ENCODE data around the gene TPO.
"Not testable (repeated sequence)": the region's sequence is repeated elsewhere in the genome, so short reads cannot be mapped to it uniquely, and the experiment has no call there.

Gene TPO

GRCh38 chr2:1413156-1413710 lies at the start of gene TPO:
Gene TPO (plus strand): TSS chr2:1413463. CDS start chr2:1414409, 946 bp downstream.
- no peak for DNase-seq

GRCh38 chr2:1366546-1367134 lies 46.6 kb upstream of the TPO start:
- peak in 1 of 2 donors; percentile 36 for DNase-seq

GRCh38 chr2:1367601-1368000 lies 45.7 kb upstream of the TPO start:
- DNase-seq, result no peak

- DNase-seq, result no peak
These were observed 43.4 kb upstream of the TPO start for GRCh38 chr2:1369905-1370304.

GRCh38 chr2:1370461-1370860 lies 42.8 kb upstream of the TPO start:
- no peak for DNase-seq

GRCh38 chr2:1371082-1371481 lies 42.2 kb upstream of the TPO start:
- no peak for DNase-seq

GRCh38 chr2:1373830-1374229 lies 39.4 kb upstream of the TPO start:
- no peak for DNase-seq

- no peak for DNase-seq
These were observed 39.0 kb upstream of the TPO start for GRCh38 chr2:1374287-1374686.

GRCh38 chr2:1375794-1376193 lies 37.5 kb upstream of the TPO start:
- DNase-seq, result no peak

- no peak for DNase-seq
These were observed 35.8 kb upstream of the TPO start for GRCh38 chr2:1377473-1377872.

GRCh38 chr2:1378456-1379150 lies 34.7 kb upstream of the TPO start:
- no peak for DNase-seq

GRCh38 chr2:1381644-1382043 lies 31.6 kb upstream of the TPO start:
- DNase-seq, result no peak

- not testable (repeated sequence) for DNase-seq
These were observed 25.1 kb upstream of the TPO start for GRCh38 chr2:1387954-1388725.

GRCh38 chr2:1390118-1390517 lies 23.1 kb upstream of the TPO start:
- DNase-seq, result not testable (repeated sequence)

- DNase-seq, result no peak
These were observed 19.9 kb upstream of the TPO start for GRCh38 chr2:1393321-1393720.

GRCh38 chr2:1394709-1395408 lies 18.4 kb upstream of the TPO start:
- DNase-seq, result no peak

GRCh38 chr2:1397350-1397749 lies 15.9 kb upstream of the TPO start:
- no peak for DNase-seq

GRCh38 chr2:1398191-1398590 lies 15.1 kb upstream of the TPO start:
- no peak for DNase-seq

- no peak for DNase-seq
These were observed 12.1 kb upstream of the TPO start for GRCh38 chr2:1400943-1401735.

GRCh38 chr2:1402064-1402463 lies 11.2 kb upstream of the TPO start:
- no peak for DNase-seq

- no peak for DNase-seq
These were observed 9.7 kb upstream of the TPO start for GRCh38 chr2:1403565-1403964.

- DNase-seq, result no peak
These were observed 8.1 kb upstream of the TPO start for GRCh38 chr2:1405124-1405523.

Measured in stimulated activated CD4-positive, alpha-beta T cell treated with anti-CD3 and anti-CD28 coated beads, Interleukin-2, amount 100 ng/mL, for 24 hours (primary cell).